Activated naive CD4-positive, alpha-beta T cell treated with Interleukin-2 at 50 U/mL for 16 hours (primary cell): ENCODE measurements around the gene RECK.
"Not testable (repeated sequence)": the region's sequence is repeated elsewhere in the genome, so short reads cannot be mapped to it uniquely, and the experiment has no call there.

Experiments used
- DNase-seq: peaks from one replicate; pipeline ENCODE4 v3.0.0-alpha.2; 2020

Gene RECK

GRCh38 chr9:36074870-36075532, 38.3 kb downstream of the RECK start:
- no peak for DNase-seq

GRCh38 chr9:36078051-36078450, 41.3 kb downstream of the RECK start:
- no peak for DNase-seq

- DNase-seq: no peak
Observed at GRCh38 chr9:36080519-36080918, 43.8 kb downstream of the RECK start.

GRCh38 chr9:36082931-36083330, 46.2 kb downstream of the RECK start:
- DNase-seq: no peak

- no peak for DNase-seq
Observed at GRCh38 chr9:36086442-36086841, 49.7 kb downstream of the RECK start.

- DNase-seq: not testable (repeated sequence)
Observed at GRCh38 chr9:36087054-36087453, 50.3 kb downstream of the RECK start.

GRCh38 chr9:36088020-36088419, 51.3 kb downstream of the RECK start:
- no peak for DNase-seq

GRCh38 chr9:36091026-36091953, 54.6 kb downstream of the RECK start:
- no peak for DNase-seq

- DNase-seq: no peak
Observed at GRCh38 chr9:36092014-36092413, 55.3 kb downstream of the RECK start.

GRCh38 chr9:36092509-36093215, 55.9 kb downstream of the RECK start:
- peak; percentile 48 for DNase-seq

GRCh38 chr9:36093384-36093783, 56.7 kb downstream of the RECK start:
- DNase-seq: no peak

- no peak for DNase-seq
Observed at GRCh38 chr9:36099718-36100117, 63.0 kb downstream of the RECK start.

GRCh38 chr9:36100532-36100931, 63.8 kb downstream of the RECK start:
- no peak for DNase-seq

GRCh38 chr9:36101916-36102741, 65.4 kb downstream of the RECK start:
- no peak for DNase-seq

- peak; percentile 89 for DNase-seq
Observed at GRCh38 chr9:36102742-36103495, 66.2 kb downstream of the RECK start.

- no peak for DNase-seq
Observed at GRCh38 chr9:36109071-36109470, 72.4 kb downstream of the RECK start.

GRCh38 chr9:36110434-36110833, 73.7 kb downstream of the RECK start:
- no peak for DNase-seq

- no peak for DNase-seq
Observed at GRCh38 chr9:36112516-36112915, 75.8 kb downstream of the RECK start.

GRCh38 chr9:36113999-36114398, 77.3 kb downstream of the RECK start:
- DNase-seq: no peak

GRCh38 chr9:36116593-36116992, 79.9 kb downstream of the RECK start:
- DNase-seq: no peak

- no peak for DNase-seq
Observed at GRCh38 chr9:36118201-36118600, 81.5 kb downstream of the RECK start.

GRCh38 chr9:36118706-36119105, 82.0 kb downstream of the RECK start:
- DNase-seq: no peak
